DOHH2 (cell line): ENCODE data around the gene COL3A1.

ENCODE experiments used
- EZH2phosphoT487 ChIP-seq: fragments of 200-600 bp; sonication (generic); IDR thresholded peaks from 2 replicates; pipeline ENCODE4 v1.6.1; 2017; ENCODE audit warnings: borderline replicate concordance, mild to moderate bottlenecking, antibody characterized with exemption, low read length, moderate library complexity, mixed read lengths
- TF ChIP-seq, protein P1 (sequence below): fragments of 200-600 bp; sonication (generic); IDR thresholded peaks from one replicate; pipeline ENCODE4 v1.5.1; 2014; ENCODE audit warnings: antibody characterized with exemption, mild to moderate bottlenecking, low read depth, low read length; ENCODE audit not compliant: poor library complexity, severe bottlenecking

DNA sequence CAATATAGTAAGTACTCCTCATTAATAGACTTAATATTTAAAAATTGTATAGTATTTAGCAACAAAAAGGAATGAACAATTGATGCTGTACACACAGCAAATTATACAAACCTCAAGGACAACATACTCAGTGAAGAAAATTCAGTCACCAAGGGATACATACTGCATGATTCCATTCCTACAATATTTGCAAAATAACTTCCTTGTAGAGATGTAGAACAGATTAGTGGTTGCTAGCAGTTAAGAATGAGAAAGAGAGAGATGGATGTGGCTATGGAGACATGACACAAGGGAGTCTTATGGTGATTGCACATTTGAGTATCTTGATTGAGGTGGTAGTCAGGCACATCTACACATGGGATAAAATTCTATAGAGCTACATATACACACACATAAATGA is 26.0 kb downstream of the COL3A1 start:
- TF ChIP-seq, protein P1, sequence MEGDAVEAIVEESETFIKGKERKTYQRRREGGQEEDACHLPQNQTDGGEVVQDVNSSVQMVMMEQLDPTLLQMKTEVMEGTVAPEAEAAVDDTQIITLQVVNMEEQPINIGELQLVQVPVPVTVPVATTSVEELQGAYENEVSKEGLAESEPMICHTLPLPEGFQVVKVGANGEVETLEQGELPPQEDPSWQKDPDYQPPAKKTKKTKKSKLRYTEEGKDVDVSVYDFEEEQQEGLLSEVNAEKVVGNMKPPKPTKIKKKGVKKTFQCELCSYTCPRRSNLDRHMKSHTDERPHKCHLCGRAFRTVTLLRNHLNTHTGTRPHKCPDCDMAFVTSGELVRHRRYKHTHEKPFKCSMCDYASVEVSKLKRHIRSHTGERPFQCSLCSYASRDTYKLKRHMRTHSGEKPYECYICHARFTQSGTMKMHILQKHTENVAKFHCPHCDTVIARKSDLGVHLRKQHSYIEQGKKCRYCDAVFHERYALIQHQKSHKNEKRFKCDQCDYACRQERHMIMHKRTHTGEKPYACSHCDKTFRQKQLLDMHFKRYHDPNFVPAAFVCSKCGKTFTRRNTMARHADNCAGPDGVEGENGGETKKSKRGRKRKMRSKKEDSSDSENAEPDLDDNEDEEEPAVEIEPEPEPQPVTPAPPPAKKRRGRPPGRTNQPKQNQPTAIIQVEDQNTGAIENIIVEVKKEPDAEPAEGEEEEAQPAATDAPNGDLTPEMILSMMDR, result no peak
- no peak for TF ChIP-seq EZH2phosphoT487
